Measurements from ENCODE around the gene SMC5. TPM values are rescaled to one million over a fixed set of nuclear protein-coding genes. Genes with fewer than 3 reads are reported as not detected.

Gene SMC5
- total and polyA plus RNA-seq, 2 of the 8 experiments (the other 6 are each of a cell fraction or from before 2014, with no cell fraction given): 4.5 to 22.6 TPM

DNA sequence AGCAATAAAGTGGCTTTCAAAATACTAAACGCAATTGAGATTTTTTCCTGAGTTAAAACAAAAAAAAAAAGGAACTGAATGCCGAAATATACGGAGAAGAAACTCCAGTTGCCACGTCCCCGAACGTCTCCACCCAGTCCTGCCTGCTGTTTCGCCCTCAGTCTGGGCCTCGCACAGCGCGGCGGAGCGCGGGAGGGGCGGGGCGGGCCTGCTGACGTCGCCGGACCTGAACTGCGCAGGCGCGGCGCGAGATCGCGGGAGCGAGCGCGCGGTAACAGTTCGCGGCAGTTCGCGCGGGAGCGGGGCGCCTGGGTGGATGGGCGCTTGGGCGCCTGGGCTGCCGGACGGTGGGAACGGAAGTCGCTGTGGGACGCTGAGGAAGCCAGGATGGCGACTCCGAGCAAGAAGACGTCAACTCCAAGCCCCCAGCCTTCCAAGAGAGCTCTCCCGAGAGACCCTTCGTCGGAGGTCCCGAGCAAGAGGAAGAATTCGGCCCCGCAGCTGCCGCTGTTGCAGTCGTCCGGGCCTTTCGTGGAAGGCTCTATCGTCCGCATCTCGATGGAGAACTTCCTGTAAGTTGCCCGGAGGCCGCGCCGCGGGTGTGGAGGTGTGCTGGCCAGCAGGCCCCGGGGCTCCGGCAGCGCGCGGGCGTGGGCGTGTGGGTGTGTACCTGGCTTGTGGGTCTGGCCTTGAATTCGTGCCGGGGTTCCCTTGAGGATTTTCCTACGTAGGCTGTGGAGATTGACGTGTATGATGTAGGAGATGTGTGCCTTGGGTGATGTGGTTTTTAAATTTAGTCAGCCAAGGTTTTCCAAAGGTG lies at the start of gene SMC5 (continued):
- TF ChIP-seq, protein P1, sequence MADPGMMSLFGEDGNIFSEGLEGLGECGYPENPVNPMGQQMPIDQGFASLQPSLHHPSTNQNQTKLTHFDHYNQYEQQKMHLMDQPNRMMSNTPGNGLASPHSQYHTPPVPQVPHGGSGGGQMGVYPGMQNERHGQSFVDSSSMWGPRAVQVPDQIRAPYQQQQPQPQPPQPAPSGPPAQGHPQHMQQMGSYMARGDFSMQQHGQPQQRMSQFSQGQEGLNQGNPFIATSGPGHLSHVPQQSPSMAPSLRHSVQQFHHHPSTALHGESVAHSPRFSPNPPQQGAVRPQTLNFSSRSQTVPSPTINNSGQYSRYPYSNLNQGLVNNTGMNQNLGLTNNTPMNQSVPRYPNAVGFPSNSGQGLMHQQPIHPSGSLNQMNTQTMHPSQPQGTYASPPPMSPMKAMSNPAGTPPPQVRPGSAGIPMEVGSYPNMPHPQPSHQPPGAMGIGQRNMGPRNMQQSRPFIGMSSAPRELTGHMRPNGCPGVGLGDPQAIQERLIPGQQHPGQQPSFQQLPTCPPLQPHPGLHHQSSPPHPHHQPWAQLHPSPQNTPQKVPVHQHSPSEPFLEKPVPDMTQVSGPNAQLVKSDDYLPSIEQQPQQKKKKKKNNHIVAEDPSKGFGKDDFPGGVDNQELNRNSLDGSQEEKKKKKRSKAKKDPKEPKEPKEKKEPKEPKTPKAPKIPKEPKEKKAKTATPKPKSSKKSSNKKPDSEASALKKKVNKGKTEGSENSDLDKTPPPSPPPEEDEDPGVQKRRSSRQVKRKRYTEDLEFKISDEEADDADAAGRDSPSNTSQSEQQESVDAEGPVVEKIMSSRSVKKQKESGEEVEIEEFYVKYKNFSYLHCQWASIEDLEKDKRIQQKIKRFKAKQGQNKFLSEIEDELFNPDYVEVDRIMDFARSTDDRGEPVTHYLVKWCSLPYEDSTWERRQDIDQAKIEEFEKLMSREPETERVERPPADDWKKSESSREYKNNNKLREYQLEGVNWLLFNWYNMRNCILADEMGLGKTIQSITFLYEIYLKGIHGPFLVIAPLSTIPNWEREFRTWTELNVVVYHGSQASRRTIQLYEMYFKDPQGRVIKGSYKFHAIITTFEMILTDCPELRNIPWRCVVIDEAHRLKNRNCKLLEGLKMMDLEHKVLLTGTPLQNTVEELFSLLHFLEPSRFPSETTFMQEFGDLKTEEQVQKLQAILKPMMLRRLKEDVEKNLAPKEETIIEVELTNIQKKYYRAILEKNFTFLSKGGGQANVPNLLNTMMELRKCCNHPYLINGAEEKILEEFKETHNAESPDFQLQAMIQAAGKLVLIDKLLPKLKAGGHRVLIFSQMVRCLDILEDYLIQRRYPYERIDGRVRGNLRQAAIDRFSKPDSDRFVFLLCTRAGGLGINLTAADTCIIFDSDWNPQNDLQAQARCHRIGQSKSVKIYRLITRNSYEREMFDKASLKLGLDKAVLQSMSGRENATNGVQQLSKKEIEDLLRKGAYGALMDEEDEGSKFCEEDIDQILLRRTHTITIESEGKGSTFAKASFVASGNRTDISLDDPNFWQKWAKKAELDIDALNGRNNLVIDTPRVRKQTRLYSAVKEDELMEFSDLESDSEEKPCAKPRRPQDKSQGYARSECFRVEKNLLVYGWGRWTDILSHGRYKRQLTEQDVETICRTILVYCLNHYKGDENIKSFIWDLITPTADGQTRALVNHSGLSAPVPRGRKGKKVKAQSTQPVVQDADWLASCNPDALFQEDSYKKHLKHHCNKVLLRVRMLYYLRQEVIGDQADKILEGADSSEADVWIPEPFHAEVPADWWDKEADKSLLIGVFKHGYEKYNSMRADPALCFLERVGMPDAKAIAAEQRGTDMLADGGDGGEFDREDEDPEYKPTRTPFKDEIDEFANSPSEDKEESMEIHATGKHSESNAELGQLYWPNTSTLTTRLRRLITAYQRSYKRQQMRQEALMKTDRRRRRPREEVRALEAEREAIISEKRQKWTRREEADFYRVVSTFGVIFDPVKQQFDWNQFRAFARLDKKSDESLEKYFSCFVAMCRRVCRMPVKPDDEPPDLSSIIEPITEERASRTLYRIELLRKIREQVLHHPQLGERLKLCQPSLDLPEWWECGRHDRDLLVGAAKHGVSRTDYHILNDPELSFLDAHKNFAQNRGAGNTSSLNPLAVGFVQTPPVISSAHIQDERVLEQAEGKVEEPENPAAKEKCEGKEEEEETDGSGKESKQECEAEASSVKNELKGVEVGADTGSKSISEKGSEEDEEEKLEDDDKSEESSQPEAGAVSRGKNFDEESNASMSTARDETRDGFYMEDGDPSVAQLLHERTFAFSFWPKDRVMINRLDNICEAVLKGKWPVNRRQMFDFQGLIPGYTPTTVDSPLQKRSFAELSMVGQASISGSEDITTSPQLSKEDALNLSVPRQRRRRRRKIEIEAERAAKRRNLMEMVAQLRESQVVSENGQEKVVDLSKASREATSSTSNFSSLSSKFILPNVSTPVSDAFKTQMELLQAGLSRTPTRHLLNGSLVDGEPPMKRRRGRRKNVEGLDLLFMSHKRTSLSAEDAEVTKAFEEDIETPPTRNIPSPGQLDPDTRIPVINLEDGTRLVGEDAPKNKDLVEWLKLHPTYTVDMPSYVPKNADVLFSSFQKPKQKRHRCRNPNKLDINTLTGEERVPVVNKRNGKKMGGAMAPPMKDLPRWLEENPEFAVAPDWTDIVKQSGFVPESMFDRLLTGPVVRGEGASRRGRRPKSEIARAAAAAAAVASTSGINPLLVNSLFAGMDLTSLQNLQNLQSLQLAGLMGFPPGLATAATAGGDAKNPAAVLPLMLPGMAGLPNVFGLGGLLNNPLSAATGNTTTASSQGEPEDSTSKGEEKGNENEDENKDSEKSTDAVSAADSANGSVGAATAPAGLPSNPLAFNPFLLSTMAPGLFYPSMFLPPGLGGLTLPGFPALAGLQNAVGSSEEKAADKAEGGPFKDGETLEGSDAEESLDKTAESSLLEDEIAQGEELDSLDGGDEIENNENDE (IDR thresholded peaks at IDR 0.05; ENCODE audit: insufficient replicate concordance, low read length): no peak
- TF ChIP-seq YY1 (IDR thresholded peaks at IDR 0.05; ENCODE audit: low read depth, low read length) (peak; percentile 2; the same call in 1 of the 2 replicates), POLR2A (IDR thresholded peaks at IDR 0.05; ENCODE audit: control extremely low read depth in 1 of 2, low read depth in 2 of 2, low read length in 2 of 2) (peak; percentile 86 to 91), KDM1A (IDR thresholded peaks at IDR 0.05; ENCODE audit: borderline replicate concordance, low read length) (no peak), BCL11A (IDR thresholded peaks at IDR 0.05; ENCODE audit: low read depth in 2 of 2, low read length in 2 of 2) (no peak), POLR2AphosphoS5 (IDR thresholded peaks at IDR 0.05; ENCODE audit: low read depth, low read length) (peak; percentile 86; the same call in 1 of the 2 replicates), EGR1 (IDR thresholded peaks at IDR 0.05; ENCODE audit: borderline replicate concordance, low read depth, low read length) (peak; percentile 86; the same call in 1 of the 2 replicates), TAF7 (optimal IDR thresholded peaks at IDR 0.05; ENCODE audit: borderline replicate concordance, low read depth, low read length) (peak; percentile 59)
